CD4-positive, alpha-beta T cell treated with Interleukin-17A for 4 hours (primary cell): ENCODE data around the gene FANCD2.
"Not testable (repeated sequence)": the region's sequence is repeated elsewhere in the genome, so short reads cannot be mapped to it uniquely, and the experiment has no call there.

Source experiments
- DNase-seq: peaks from one replicate; pipeline ENCODE4 v3.0.0-alpha.2; 2020; ENCODE audit warnings: mixed read lengths

Gene FANCD2

GRCh38 chr3:10115326-10116137 lies 89.3 kb downstream of the FANCD2 start, which contains the start of gene BRK1:
TSS of gene BRK1 (plus strand) at chr3:10115675. CDS start at chr3:10115702, 27 bp downstream.
- peak; percentile 95 for DNase-seq

- no peak for DNase-seq
These were observed 89.9 kb downstream of the FANCD2 start for GRCh38 chr3:10116138-10116460.

GRCh38 chr3:10116928-10117327 lies 90.7 kb downstream of the FANCD2 start:
- no peak for DNase-seq

GRCh38 chr3:10119376-10119775 lies 93.1 kb downstream of the FANCD2 start:
- no peak for DNase-seq

- no peak for DNase-seq
These were observed 94.8 kb downstream of the FANCD2 start for GRCh38 chr3:10121064-10121463.

GRCh38 chr3:10122724-10123123 lies 96.5 kb downstream of the FANCD2 start:
- no peak for DNase-seq

GRCh38 chr3:10135872-10136271 lies 109.6 kb downstream of the FANCD2 start:
- DNase-seq = not testable (repeated sequence)

- DNase-seq = no peak
These were observed 110.3 kb downstream of the FANCD2 start for GRCh38 chr3:10136426-10137005.

- DNase-seq = no peak
These were observed 110.9 kb downstream of the FANCD2 start for GRCh38 chr3:10137178-10137577.

GRCh38 chr3:10140996-10141546 lies 114.8 kb downstream of the FANCD2 start:
- no peak for DNase-seq

- peak; percentile 40 for DNase-seq
These were observed 116.7 kb downstream of the FANCD2 start for GRCh38 chr3:10142707-10143560.

- DNase-seq = no peak
These were observed 119.4 kb downstream of the FANCD2 start for GRCh38 chr3:10145685-10146084.

GRCh38 chr3:10149226-10149625 lies 123.0 kb downstream of the FANCD2 start:
- DNase-seq = no peak

- DNase-seq = no peak
These were observed 124.8 kb downstream of the FANCD2 start for GRCh38 chr3:10150987-10151386.
